Left renal cortex interstitium (tissue), 4 donors: ENCODE measurements around the gene RASGRP4. TPM values are rescaled to one million over a fixed set of nuclear protein-coding genes. Genes with fewer than 3 reads are reported as not detected.
A peak's percentile ranks its signal among the peaks of the same experiment; 100 is the strongest.

ENCODE experiments used
- DNase-seq, 4 donors: peaks; one replicate each; pipeline ENCODE4 v3.0.0-alpha.2; 2013; ENCODE audit warnings: low read depth in 4 of 4, low spot score in 2 of 4, missing footprints in 1 of 4
- polyA plus RNA-seq, 4 donors: library from polyadenylated mRNA; unstranded; fragments of 120-200 nt; gene quantifications; one replicate each; pipeline ENCODE4 v1.2.1, GENCODE V29; 2013; ENCODE audit not compliant: insufficient read length in 4 of 4

RASGRP4 gene
- polyA plus RNA-seq, 4 donors: 0.72 to 1.4 (median 0.82) TPM

- no peak for DNase-seq
Measured at GRCh38 chr19:38391911-38392464, 34.0 kb downstream of the RASGRP4 start.

DNA sequence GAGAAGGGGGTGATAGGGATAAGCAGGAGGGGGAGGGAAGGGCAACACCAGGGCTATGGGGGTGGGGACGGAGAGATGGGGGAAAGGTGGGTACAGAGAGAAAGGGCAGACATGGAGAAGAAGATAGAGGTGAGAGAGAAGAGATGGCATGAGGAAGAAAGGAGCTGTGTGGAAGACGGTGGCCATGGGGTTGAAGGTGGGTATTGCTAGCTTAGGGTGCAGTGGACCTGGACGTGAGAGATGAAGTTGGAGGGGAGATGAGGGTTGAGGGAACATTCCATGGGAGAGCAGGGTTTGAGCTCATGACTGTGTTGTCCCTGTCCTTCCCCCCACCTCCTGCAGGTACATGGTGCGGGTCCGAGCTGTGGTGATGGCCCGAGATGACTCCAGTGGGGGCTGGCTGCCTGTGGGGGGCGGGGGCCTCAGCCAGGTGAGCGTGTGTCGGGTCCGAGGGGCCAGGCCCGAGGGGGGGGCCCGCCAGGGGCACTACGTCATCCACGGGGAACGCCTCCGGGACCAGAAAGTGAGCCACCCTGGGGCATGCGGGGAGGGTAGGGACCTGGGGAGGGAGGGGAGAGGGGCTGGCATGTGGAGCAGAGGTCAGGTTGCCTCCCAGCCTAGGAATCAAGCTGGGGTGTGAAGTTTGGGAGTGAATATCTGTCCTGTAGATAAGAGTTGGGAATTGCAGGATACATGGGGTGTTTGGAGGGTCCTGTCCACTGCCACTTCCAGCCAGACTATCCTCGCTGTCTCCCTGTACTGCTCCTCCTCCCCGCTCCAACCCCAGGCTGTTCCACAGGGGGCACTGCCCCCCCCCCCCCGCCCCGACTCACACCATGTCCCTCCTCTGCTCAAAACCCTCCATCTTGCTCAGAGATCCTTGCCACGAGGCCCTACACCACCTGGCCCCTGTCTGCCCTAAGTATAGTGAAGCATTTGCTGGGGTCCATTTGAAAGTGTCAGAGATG lies 35.8 kb downstream of the RASGRP4 start:
- no peak for DNase-seq

DNA sequence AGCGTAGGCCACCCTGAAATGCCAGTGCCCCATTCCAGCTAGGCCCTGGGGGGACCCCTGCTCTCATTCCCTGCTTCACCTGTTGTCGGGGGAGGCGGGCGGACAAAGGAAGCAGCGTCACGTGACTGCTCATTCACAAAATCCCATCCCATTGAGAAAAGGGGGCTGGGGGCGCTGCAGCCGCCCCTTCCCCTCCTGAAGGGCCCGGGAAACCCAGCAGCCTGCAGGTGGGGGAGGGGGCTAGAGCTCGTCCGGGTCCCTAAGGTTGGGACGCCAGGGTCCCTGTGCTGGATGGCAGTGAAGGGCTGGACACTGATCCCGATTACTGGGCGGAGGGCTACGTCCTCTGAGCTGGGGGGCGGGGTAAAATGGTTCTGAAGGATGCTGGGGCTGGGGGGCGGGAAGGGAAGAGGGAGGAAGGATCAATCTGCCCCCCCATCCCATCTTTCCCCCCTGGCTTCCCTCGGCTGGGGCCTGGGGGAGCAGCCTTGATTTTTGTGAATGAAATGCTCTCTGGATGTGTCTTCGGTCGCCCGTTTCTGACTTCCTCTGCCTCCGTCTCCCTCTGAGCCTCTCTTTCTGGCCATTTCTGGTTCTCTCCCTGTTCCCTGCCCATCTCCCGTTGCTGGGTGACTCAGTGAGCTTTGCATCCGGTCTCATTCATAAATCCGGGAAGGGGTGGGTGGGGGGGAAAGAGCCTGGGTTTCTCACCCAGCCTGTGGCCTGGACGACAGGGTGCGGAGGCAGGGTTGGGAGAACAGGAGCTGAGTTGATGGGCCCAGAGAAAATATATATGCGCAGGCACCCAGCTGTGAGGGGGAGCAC lies 36.7 kb downstream of the RASGRP4 start:
- no peak for DNase-seq

GRCh38 chr19:38388349-38389100 lies 37.5 kb downstream of the RASGRP4 start, which contains the start of gene SPRED3:
TSS of gene SPRED3 (plus strand) at chr19:38388697. CDS start at chr19:38390303, 1,606 bp downstream.
- peak in 1 of 4 donors; percentile 54 for DNase-seq

DNA sequence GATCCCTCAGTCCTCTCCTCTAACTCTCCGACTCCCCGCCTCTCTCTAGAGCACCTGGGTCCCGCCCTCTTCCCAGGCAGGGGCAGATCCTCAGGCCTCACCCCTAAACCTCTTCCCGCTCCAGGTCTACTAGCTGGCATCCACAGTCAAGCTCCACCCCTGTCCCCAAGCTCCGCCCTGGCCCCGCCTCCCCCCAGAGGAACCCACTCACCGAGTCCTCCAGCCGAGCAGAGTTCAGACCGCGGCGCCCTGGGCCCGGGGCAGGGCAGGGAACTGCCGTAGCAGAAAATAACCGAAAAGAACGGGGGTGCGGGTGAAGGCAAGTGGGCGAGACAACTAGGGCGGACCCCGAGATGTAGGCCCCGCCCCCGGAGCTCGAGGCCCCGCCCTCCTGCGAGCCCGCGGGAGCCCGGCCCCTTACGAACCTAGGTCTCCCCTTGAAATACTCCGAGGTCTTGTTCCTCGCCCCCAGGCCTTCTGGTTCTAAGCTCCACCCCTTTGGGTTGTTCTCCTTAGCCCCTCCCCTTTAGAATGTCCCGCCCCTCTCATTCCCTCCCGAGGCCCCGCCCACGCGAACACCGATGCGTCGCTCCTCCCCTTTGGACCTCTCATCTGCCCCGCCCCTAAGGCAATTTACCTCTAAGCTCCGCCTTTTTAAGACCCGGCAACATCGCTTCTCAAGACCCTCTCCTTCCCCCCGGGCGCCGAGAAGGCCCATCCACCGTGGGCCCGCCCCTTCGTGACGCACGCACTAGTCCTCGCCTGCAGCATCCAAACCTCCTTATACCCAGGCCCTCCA lies 38.3 kb downstream of the RASGRP4 start, which contains the start of gene GGN:
Gene GGN, minus strand, starts transcription at position 485 of the 799 bp plus-strand sequence. CDS start 773 bp downstream, outside the sequence.
- peak in 2 of 4 donors; percentile 55 to 58 for DNase-seq

DNA sequence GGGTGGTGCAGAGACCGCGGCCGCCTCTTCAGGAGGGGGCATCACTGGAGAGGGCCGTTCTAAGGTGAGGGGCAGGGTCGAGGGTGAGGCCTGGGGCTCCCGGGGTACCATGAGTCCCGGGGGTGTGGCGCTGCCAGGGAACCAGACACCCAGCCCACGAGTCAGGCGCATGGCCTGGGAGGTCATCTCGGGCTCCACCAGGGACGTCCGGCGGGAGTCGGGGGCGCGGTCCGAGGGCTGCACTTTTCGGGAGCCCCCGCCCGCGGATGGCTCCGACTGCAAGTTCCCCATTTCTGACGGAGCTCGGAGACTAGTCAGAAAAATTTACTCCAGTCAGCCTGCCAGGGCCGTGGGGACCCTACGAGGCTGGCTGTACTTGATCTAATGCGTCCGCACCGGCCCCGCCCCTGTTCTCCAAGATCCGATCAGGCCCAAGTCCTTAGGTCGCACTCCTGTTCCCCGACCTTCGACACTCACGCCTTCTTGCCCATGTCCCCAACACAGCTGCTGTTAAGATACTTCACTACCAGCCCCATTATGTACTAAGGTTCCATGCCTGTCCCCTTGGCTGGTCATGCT lies 39.0 kb downstream of the RASGRP4 start:
- DNase-seq: no peak

GRCh38 chr19:38386300-38386970 lies 39.6 kb downstream of the RASGRP4 start:
- no peak for DNase-seq

GRCh38 chr19:38385804-38386257 lies 40.2 kb downstream of the RASGRP4 start:
- no peak for DNase-seq

DNA sequence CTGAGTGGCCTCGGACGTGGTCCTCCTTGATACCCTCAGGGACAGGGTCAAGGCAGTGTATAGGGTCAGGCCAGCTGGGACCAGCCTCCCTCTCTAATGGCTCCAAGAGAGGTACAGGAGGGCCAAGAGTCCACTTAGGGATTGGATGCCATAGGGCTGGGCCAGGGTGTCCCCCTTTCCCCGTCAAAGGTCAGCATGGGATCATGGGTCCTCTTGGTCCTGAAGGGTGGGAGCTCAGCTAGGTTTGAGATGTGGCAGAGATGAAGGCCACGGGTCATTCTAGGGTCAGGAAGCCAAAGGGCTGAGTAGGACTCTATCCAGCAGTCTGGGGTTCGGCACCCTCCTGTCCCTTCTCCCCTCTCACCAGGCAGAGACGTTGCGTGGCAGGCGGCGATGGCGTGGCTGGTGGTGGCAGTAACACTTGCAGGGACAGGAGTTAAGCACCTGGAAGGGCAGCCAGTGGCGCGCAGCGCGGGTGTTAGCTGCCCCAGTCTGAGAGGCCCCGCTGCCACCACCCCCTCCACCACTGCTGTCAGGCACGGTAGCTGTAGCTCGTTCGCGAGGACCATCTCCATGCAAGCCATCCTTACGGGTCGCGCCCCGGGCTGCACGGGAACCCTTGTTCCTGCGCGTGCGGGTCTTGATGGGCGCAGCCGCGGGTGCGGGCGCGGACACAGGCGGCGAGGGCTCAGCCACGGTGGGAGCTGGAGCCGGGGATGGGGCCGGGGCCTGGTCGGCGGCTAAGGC lies 40.8 kb downstream of the RASGRP4 start:
- no peak for DNase-seq

GRCh38 chr19:38384209-38385027 lies 41.6 kb downstream of the RASGRP4 start:
- DNase-seq: no peak

DNA sequence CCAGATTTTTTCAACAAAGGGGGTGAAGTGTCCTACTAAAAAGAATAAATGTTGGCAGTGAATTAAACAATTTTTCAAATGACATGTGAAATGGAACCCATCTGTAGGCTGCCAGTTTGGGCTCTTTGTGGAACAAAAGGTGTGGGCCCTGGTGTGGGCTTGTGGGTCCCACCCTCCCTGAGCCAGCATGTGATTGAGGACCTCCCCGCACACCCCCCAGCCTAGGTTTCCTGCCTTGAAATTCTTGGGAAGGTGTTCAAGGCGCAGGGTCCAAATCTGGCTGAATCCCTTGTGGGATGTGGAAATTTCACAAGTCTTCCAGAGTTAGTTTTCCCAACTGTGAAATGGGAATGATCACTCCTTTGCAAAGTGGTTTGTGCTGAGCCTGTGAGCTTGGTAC lies 42.3 kb downstream of the RASGRP4 start:
- DNase-seq: no peak

- no peak for DNase-seq
Measured at GRCh38 chr19:38383184-38383583, 42.8 kb downstream of the RASGRP4 start.

DNA sequence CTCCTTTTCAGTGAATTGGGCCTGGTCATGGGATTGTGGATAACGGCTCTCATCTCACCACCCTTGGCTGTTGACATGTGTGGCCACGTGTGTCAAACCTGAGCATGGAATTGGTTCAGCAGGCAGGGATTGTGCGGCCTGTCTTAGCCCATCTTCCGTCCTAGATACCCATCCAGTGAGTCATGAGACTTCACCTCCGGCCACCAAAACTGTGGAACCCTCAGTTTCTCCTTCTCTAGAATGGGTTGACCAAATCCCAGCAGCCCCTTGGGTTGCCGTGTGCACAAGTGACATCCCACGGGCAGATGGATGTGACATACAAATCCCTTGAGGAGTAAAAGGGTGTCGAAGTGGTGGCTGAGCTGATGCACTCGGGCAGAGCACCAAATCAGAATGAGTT lies 44.9 kb downstream of the RASGRP4 start:
- no peak for DNase-seq

DNA sequence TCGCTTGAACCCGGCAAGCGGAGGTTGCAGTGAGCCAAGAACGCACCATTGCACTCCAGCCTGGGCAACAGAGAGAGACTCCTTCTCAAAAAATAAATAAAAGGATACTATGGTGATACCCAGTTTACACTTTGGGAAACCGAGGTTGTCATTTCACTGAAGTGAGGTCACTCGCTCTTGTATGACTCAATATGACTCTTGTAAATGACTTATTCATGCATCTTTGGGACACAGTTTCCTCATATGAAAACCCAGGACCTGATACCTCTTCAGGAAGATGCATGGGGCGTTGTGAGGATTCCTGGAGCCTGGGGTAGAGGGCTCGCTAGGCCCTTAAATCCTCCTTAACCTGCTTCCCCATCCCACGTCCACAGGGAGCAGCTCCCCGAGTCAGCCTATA lies 47.2 kb downstream of the RASGRP4 start:
- no peak for DNase-seq

DNA sequence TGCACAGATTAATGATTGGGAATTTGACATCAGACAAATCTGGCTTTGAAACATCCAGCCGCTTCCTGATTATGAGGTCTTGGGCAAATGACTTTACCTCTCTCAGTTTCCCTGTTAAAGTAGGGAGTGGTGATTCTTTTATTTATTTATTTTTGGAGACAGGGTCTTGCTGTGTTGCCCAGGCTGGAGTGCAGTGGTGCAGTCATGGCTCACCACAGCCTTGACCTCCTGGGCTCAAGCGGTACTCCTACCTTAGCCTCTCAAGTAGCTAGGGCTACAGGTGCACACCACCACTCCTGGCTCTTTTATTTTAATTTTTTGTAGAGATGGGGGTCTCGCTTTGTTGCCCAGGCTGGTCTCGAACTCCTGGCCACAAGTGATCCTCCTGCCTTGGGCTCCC lies 49.0 kb downstream of the RASGRP4 start:
- DNase-seq: no peak

- DNase-seq: no peak
Measured at GRCh38 chr19:38376576-38376975, 49.4 kb downstream of the RASGRP4 start.

GRCh38 chr19:38375748-38376147 lies 50.3 kb downstream of the RASGRP4 start:
- DNase-seq: no peak
